GM21515 (cell line): ENCODE measurements around the gene TOX2.

ENCODE experiments used
- ATAC-seq: cut with Tn5 transposase; IDR thresholded peaks from one replicate; pipeline ENCODE4 v1.9.1; 2021; ENCODE audit not compliant: unreplicated experiment

TOX2 gene

DNA sequence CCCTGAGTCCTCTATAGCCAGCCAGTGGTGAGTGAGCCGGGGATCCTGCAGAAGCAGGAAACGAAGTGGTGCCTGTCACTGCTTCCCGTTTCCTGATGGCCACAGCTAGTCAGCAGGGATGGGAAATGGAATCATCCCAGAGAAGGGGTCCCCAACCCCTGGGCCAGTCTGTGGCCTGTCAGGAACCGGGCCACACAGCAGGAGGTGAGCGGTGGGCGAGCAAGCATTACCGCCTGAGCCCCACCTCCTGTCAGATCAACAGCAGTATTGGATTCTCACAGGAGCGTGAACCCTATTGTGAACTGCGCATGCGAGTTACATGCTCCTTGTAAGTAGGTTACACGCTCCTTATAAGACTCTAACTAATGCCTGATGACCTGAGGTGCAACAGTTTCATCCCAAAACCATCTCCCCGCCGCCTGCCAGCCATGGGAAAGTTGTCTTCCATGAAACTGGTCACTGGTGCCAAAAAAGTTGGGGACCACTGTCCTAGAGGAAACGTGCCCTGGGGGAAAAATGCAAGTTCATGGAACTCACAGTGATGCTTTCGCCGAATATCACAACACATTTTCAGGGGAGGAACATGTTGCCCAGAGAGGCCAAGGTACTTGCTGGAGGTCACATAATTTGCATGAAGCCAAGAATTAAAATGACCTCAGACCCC is 158.5 kb downstream of the TOX2 start:
- no peak for ATAC-seq

DNA sequence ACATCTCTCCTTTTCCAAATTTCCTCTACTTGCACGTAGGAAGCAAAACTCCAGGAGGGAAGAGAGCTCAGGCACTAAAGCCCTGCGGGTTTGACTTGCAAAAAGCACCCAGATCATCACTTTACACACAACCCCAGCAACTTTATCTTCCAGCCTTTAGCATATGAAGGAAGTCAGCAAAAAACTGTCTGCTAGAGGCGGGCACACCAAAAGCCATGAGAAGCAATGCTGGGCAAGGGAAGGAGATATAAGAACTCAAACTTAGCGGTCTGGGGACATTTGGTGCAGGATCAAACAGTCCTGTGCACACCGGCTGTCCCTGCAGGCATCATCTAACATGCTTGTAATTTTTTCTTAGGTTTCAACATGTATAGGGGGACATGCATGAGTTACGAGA is 159.0 kb downstream of the TOX2 start:
- ATAC-seq = no peak

DNA sequence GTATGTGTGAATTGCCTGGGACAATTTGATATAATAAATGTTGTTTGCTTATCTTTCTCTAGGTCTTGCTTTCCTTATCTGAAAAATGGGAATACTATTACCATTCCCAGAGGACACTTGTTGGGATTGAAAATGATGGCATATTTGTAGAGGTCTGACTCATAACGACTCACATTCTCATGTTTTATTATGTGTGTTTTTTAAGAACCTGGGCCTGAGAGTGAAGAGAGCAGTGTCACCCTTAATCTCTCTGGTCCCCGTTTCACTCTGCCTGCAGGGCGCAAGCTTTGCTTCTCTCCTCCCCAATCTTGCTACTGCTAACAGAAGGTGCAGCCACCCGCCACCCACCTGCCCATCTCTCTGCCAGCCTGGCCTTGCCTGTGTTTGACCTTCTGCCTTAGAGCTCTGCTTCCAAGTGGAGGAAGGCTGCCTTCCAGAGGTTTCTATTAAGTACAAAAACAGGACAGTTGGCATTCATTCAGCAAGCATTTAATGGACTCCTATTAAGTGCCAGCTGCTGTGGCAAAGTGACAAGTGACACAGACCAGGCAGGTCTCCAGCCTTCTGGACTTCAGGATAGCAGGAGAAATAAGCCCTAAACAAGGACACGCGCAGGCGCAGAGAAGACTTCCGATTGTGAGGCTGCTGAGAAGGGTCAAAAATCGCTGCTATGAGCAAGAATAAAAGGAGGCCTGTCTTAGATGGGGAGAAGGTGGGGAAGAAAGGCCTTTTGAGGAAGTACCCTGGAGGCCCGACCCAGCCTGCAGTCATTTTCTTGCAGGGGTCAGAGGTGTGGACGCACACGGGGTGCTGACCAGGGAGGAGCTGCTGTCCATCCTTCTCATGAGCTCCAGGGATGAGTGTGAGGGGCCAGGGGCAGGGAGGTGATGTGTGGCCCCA is 159.8 kb downstream of the TOX2 start:
- no peak for ATAC-seq

DNA sequence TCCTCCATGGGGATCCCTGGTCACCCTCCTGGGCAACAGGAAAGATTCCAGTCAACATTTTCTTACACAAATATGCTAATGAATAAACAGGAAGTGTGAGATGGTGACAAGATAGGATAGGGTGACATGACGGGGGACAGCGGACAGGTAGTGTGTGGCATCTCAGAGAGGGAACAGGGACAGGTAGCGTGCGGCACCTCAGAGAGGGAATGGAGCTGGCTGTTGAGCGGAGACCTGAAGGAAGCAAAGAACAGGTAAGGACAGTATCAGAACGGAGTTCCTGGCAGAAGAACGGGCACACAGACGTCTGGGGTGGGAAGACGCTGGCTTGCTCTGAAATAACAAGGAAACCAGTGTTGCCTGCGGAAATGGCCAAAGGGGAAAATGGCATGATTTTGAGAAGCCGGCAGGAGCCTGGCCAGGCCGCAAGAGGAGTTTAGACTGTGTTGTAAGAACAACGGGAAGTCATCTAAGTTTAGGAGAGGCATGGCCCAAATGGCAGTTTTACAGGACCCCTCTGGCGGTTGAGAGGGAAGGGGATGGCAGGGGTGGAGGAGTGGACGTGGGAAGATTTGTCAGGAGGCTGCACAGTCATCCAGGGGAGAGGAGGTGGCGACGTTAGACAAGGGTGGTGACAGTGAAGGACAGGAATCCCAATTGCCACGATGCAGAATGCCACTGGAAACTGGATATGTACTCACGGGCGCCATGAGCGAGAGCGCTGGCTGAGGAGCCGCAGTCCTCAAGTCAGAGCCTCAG is 160.7 kb downstream of the TOX2 start:
- no peak for ATAC-seq

DNA sequence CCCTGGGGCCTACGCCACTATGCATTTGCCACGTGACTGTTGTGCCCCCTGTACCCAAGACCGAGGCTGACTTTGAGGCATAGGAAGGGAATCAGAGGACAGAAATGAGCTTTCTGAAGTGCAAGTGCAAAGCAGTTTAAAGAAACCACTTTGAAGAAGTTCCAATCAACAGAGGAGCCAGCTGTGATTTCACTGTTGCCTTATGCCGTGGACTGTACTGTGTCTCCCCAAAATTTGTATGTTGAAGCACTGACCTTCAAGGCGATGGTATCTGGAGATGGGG is 161.2 kb downstream of the TOX2 start:
- ATAC-seq = no peak

DNA sequence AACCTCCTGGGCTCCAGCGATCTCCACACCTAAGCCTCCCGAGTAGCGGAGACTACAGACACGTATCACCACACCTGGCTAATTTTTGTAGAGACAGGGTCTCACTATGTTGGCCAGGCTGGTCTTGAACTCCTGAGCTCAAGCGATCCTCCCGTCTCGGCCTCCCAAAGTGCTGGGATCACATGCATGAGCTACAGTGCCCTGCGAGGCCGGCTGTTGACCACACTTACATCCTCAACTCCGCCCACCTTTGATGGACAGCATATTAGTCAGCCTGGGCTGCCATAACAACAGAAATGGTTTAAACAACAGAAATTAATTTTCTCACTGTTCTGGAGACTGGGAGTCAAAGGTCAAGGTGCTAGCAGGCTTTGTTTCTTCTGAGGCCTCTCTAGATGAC is 164.6 kb downstream of the TOX2 start:
- no peak for ATAC-seq

DNA sequence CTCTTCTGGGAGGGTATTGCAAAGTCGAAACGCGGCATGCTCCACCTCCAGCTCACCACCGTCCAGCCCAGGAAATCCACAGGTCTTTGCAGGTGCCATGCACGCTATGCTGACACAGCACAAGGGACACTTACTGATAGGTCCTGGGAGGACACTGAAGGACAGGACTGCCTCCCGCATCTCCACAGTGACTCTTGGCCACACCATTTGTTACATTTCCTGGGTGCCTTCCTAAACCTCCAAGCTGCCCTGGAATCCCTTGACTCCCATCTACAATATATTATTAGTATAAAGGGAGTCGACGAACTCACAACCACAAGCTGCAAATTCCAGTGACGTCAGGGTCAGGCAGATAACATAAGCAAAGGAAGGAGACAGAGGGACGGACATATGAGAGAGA is 165.4 kb downstream of the TOX2 start:
- no peak for ATAC-seq

DNA sequence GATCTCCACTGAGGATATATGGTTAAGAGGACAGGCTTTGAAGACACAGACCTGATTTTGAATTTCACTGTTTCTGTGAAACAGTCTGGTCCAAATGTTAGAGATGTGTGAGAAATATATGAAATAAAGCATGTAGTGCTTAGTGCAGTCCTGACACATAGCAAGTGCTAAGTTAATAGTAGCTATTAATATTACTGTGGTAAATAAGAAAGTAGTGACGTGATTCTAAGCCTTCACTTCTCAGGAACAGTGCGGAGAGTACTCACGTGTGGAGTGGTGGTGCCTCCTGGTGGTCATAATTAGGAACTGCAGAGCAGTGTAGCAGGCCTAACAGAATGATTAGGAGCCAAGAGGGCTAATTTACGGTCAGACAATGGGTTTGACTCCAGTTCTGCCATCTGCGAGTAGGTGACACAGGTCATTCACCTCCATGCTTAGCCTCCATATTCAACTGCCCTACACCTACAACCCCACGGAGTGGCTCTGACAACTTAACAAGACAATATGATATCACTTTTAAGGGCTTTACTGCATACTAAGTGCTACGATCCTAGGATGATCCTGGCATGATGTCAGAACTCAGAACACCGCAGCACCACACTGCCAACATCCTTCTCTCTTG is 166.1 kb downstream of the TOX2 start:
- peak; percentile 71 for ATAC-seq

DNA sequence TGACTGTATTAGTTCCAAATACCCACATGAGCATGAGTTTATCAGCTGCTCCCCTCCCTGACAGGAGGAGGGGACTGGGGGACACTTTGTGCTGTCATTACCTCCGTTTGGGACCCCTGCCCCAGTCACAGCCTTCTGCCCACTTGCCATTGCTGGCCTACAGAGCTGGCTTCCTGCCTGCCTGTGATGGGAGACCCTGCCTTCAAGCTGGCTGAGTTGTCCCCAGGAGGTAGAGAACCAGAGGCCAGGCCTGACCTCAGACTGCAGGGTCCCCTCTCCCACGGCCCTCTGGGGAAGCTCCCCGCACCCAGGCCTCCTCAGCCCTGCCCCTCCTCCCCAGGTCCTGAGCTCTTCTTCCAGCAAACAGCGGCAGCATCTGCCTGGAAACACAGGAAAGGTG is 166.8 kb downstream of the TOX2 start:
- ATAC-seq = no peak

DNA sequence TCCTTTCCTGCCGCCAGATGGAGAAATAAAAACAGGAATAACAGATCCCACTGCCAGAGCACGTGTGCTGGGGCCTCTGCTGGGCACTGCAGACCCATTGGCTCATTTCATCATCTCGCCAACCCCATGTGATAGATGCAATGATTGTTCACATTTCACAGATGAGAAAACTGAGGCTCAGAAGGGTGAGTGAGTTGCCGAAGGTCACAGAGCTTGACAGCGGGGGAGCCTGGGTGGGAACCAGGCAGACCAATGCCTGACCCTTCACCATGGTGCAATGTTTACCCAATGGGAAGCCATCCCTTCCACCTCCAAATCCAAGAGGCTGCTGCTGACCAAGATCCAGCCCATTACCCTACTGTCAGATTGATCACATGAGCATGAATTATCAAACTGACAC is 167.2 kb downstream of the TOX2 start:
- no peak for ATAC-seq

DNA sequence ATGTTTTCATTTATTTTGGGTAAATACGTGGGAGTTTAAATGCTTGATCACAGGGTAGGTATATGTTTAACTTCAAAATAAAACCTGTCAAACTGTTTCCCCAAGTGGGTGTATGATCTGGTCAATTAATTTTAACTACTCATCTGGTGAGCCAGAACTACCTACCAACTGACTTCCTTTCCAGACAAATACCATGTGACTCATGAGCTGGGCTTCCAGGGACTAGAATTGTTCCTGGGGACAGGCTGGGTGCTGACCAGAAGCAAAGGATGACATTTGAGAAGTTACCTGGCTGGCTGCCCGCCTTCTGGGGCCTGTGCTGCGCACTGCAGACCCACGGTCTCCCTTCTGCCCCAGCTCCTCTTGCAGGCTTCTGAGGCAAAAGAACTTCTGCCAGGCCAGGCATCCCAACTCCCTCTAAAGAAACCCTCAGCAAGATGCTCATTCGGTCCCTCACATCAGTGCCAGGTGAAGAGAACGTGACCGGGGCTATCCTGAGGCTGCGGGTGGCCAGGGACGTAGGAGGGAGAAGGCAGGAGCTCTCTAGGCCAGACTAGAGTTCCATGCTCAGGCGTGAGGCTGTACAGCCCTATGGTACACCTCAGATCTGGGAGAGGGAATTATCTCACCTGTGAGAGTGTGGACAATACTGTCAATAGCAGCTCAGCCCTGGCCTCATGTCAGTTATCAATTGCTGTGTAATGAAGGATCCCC is 168.7 kb downstream of the TOX2 start:
- ATAC-seq = no peak

DNA sequence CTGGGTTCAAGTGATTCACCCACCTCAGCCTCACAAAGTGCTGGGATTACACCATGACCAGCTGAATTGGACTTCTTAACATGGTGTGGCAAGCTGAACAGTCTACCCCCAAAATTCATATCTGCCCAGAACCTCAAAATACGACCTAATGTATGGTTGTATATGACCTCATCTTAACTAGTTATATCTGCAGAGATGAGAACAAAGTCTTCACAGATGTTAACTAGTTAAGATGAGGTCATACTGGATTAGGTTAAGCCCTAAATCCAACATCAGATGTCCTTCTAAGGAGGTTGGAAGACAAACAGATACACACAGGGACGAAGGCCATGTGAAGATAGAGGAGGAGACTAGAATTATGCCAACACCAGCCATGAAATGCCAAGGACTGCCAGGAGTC is 169.8 kb downstream of the TOX2 start:
- ATAC-seq = no peak

DNA sequence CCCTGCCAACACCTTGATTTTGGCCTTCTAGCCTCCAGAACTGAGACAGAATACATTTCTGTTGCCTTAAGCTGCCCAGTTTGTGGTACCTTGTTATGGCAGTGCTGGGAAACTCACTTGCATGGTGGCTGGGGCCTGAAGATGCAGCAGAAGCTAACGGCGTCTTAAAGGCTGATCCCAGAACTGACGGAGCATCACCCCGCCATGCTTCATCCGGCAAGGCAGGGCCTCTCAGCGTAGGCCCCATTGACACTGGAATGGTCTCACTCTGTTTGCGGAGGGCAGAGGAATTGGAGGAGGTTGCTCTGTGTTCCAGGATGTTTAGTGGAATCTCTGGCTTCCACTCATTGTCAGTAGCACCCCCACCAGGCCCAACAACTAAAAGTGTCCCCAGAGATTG is 170.2 kb downstream of the TOX2 start:
- ATAC-seq = no peak

DNA sequence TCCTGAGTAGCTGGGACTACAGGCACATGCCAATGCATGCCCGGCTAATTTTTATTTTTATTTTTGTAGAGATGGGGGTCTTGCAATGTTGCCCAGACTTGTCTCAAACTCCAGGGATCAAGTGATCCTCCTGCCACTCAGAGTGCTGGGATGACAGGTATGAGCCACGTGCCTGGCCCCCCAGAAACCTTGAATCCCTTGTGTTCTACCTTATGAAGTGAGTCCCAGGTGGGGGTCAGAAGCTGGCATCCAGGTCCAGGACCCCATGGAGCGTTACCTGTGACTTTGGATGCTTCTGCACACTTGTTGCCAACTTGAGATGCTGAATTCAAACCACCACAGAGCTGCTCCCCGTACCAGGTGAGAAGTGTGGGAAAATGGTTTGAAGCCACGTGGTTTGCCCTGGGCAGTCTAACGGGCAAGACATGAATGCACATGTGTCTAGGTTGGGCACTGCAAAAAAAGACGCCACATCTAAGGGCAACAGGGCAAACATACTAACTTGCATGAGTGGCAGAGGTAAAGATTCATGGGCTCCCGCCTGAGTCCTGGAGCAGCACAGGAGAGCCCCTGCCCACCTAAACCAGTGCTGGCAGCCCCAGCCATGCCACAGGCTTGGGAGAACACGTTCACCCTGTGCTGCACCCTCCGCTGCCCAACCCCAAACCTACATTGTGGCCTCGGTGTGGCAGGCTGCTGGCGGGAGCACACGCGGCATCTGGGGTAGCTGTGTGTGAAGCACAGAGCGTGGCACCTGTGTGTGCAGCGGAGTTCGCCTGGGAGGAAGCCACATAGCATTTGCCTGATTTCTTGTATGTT is 171.2 kb downstream of the TOX2 start:
- ATAC-seq = no peak

DNA sequence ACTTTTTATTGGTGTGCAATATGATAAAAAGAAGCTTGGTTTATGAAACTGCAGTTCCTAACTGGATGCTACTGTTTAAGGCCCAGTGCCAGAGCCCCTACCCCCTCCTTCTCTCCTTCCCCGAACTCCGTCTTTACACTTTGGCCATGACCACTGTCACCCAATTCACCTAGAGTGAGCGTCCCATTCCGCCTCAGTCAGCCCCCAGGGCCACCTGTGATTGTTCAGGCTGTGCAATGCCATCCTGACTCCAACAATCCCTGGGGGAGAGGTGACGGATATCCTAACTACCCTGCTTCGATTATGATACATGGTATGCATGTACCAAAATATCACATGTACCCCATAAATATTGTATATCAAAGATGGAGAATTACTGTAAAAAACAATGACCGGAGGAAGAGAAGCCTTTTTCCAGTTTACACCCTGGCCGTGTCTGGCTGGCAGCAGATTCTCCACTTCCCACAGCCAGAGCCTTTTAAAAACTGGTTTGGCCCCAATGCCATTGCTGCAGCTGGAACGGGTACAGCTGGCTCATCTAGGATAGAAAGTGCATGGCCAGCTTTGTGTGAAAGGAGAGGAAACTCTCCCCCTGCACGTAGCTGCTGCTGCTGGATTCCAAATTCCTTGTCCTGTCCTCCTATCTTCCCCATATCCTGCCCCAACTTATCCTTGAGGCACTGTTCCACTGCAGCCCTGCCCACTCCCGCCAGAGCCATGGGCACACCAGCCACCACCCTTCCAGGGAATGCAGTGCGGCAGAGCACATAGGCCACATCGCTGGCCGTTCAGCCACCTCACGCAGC is 172.6 kb downstream of the TOX2 start:
- no peak for ATAC-seq

DNA sequence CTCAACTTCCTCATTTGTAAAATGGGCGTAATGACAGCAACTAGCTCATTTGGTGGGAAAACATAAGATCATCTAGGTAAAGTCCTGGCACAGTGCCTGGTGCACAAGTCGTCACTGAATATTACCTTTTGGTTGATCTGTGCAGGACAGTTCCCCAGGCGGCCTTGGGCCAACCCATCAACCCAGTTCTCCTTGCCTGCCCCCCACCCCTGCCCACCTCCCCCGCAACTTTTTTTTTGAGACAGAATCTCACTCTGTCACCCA is 173.1 kb downstream of the TOX2 start:
- no peak for ATAC-seq

DNA sequence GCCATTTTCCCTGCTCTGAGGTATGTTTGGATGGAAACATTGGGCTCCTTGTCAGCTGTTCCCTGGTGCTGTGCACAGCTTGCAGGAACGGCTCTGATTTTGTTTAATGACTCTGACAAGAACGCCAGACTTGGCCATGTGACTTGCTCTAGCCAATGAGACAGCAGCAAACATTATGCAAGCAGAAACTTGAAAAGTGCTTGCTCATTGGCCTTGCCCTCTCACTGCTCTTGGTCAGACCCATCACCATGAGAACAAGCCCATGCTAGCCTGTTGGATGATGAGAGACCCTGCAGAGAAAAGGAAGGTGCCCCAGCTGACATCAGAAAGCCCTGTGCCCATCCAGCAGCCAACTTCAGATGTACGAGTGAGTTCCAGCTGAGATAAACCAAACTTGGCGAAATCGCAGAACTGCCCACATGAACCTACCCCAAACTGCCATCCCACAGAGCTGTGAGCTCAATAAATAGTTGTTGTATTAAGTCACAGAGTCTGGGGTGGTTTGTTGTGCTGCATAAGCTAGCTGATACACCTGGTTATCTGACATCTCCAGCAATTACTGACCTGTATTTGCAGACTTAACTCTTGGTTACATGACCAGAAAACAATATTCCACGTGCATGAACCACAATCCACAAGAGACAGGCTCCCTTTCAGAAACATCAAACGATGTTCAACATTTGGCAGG is 175.5 kb downstream of the TOX2 start:
- no peak for ATAC-seq

DNA sequence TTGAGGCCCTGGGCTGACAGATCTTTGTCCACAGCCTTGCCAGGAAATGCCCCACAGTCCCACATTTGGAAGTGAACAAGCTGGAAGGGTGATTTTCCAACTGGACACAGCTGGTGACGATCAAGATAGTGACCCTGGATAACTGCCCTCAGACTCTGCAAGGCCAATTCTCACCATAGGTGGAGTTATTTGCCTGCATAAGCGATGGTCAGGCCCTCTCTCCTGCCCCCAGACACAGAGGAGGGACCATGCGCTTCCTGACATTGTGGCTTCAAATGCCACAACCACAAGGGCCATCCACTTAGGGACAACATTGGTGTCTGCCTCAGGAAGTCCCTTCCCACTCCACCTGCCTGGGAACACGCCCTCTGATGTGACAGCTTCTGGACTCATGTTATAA is 176.4 kb downstream of the TOX2 start:
- ATAC-seq = no peak
